HL-60 (cell line): ENCODE results near the gene POLRMT.
"Not testable (repeated sequence)": the region's sequence is repeated elsewhere in the genome, so short reads cannot be mapped to it uniquely, and the experiment has no call there.

ENCODE experiments used
- DNase-seq, 2 experiments: peaks; one replicate each; pipeline ENCODE4 v3.0.0-alpha.2; 2010 to 2020; ENCODE audit warnings: low read depth in 1 of 2, low spot score in 1 of 2
- H3K27ac ChIP-seq: fragments of 250-450 bp; sonication (Bioruptor Pico); replicated peaks from 2 replicates; pipeline ENCODE4 v1.5.1; 2020; ENCODE audit warnings: mild to moderate bottlenecking, moderate library complexity
- H3K27me3 ChIP-seq: fragments of 250-450 bp; sonication (Bioruptor Pico); 2 replicates; pipeline ENCODE4 v1.5.1; 2021; ENCODE audit warnings: mild to moderate bottlenecking, moderate library complexity; ENCODE audit not compliant: insufficient read depth, poor library complexity, severe bottlenecking
- H3K4me3 ChIP-seq: replicated peaks from 2 replicates; pipeline ENCODE4 v1.5.1; 2011; ENCODE audit warnings: mild to moderate bottlenecking, control low read depth, low read length; ENCODE audit not compliant: insufficient read depth
- GABPA ChIP-seq: IDR thresholded peaks from 2 replicates; pipeline ENCODE4 v1.6.1; 2012; ENCODE audit warnings: low read depth
- POLR2AphosphoS5 ChIP-seq: IDR thresholded peaks from 2 replicates; pipeline ENCODE4 v1.6.1; 2012; ENCODE audit warnings: low read depth
- SPI1 ChIP-seq: IDR thresholded peaks from 2 replicates; pipeline ENCODE4 v1.6.1; 2012; ENCODE audit warnings: low read depth, mild to moderate bottlenecking, borderline replicate concordance
- TF ChIP-seq, protein P1 (sequence below): IDR thresholded peaks from 2 replicates; pipeline ENCODE4 v1.6.1; 2012; ENCODE audit warnings: low read depth; ENCODE audit not compliant: insufficient replicate concordance
- TF ChIP-seq, protein P2 (sequence below): IDR thresholded peaks from one replicate; pipeline ENCODE4 v1.5.1; 2011; ENCODE audit warnings: low read length, control low read depth, inconsistent platforms; ENCODE audit not compliant: insufficient read depth

POLRMT gene

DNA sequence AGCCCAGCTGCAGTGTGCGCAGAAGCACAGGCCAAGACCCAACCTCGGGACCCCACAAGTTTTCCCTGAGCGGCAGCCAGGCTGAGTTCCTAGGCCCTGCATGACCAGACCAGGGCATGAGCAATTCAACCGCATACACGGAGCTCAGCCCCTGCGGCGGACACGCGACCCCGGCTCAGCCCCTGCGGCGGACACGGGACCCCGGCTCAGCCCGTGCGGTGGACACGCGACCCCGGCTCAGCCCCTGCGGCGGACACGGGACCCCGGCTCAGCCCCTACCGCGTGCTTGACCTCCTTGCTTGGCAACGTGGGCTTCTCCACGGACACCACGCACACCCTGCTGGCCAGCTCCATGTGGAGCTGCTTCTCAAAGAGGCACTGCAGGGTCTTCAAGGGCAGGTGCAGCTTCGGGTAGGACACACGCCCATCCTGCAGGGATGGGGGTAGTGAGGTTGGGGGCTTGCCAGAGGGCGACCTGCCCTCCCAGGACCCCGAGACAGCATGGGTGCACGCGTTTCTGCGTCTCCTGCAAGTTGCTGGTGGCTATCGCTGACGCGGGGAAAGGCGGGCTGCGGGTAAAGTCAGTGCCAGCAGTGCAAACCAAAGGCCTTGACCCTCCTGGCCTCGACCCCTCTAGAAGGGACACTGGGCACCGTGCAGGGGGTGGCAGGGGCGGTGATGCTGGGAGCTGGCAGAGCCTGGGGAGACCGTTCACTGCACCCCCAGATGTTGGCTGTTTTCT lies 10.0 kb downstream of the POLRMT start:
- Histone ChIP-seq H3K27ac (no peak overlapping the region), H3K4me3 (no peak overlapping the region), H3K27me3 (no peaks in the 10 kb centered on the region)
- TF ChIP-seq SPI1 (no peak), POLR2AphosphoS5 (no peak), GABPA (no peak)
- TF ChIP-seq, protein P1, sequence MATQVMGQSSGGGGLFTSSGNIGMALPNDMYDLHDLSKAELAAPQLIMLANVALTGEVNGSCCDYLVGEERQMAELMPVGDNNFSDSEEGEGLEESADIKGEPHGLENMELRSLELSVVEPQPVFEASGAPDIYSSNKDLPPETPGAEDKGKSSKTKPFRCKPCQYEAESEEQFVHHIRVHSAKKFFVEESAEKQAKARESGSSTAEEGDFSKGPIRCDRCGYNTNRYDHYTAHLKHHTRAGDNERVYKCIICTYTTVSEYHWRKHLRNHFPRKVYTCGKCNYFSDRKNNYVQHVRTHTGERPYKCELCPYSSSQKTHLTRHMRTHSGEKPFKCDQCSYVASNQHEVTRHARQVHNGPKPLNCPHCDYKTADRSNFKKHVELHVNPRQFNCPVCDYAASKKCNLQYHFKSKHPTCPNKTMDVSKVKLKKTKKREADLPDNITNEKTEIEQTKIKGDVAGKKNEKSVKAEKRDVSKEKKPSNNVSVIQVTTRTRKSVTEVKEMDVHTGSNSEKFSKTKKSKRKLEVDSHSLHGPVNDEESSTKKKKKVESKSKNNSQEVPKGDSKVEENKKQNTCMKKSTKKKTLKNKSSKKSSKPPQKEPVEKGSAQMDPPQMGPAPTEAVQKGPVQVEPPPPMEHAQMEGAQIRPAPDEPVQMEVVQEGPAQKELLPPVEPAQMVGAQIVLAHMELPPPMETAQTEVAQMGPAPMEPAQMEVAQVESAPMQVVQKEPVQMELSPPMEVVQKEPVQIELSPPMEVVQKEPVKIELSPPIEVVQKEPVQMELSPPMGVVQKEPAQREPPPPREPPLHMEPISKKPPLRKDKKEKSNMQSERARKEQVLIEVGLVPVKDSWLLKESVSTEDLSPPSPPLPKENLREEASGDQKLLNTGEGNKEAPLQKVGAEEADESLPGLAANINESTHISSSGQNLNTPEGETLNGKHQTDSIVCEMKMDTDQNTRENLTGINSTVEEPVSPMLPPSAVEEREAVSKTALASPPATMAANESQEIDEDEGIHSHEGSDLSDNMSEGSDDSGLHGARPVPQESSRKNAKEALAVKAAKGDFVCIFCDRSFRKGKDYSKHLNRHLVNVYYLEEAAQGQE, result no peak
- TF ChIP-seq, protein P2, sequence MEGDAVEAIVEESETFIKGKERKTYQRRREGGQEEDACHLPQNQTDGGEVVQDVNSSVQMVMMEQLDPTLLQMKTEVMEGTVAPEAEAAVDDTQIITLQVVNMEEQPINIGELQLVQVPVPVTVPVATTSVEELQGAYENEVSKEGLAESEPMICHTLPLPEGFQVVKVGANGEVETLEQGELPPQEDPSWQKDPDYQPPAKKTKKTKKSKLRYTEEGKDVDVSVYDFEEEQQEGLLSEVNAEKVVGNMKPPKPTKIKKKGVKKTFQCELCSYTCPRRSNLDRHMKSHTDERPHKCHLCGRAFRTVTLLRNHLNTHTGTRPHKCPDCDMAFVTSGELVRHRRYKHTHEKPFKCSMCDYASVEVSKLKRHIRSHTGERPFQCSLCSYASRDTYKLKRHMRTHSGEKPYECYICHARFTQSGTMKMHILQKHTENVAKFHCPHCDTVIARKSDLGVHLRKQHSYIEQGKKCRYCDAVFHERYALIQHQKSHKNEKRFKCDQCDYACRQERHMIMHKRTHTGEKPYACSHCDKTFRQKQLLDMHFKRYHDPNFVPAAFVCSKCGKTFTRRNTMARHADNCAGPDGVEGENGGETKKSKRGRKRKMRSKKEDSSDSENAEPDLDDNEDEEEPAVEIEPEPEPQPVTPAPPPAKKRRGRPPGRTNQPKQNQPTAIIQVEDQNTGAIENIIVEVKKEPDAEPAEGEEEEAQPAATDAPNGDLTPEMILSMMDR, result no peak
- DNase-seq, result no peak

- TF ChIP-seq, protein P2, result no peak
- TF ChIP-seq SPI1 (no peak), POLR2AphosphoS5 (no peak), GABPA (no peak)
- TF ChIP-seq, protein P1, result no peak
- Histone ChIP-seq H3K4me3 (no peak overlapping the region), H3K27me3 (no peaks in the 10 kb centered on the region), H3K27ac (no peak overlapping the region)
- DNase-seq, result no peak
Observed at GRCh38 chr19:622666-623065, 10.7 kb downstream of the POLRMT start.

GRCh38 chr19:621819-622218 lies 11.5 kb downstream of the POLRMT start:
- Histone ChIP-seq H3K4me3 (no peak overlapping the region), H3K27ac (no peak overlapping the region), H3K27me3 (no peaks in the 10 kb centered on the region)
- no peak for DNase-seq
- TF ChIP-seq GABPA (no peak), SPI1 (no peak), POLR2AphosphoS5 (no peak)
- TF ChIP-seq, protein P2, result no peak
- TF ChIP-seq, protein P1, result no peak

GRCh38 chr19:621191-621590 lies 12.1 kb downstream of the POLRMT start:
- H3K4me3 ChIP-seq, H3K27me3 ChIP-seq, DNase-seq, H3K27ac ChIP-seq: not testable (repeated sequence)
